WTC11 (cell line): ENCODE results near the gene UBD. TPM values are rescaled to one million over a fixed set of nuclear protein-coding genes. Genes with fewer than 3 reads are reported as not detected.

Experiments
- ATAC-seq: fragments of 200-7000 bp; cut with Tn5 transposase; 2 replicates; pipeline ENCODE4 v1.10.0; 2021; ENCODE audit warnings: mild to moderate bottlenecking, moderate library complexity
- CTCF ChIA-PET: fragments of 300-600 bp; sonication (Branson Sonifier 250); formaldehyde crosslinking; loops from one replicate; lab custom pipeline; 2021; ENCODE audit warnings: antibody characterized with exemption; lab: Charles Lee
- POLR2A ChIA-PET: fragments of 350-600 bp; sonication (Branson Sonifier 250); formaldehyde crosslinking; loops from one replicate; lab custom pipeline; 2021; ENCODE audit warnings: antibody characterized with exemption; lab: Charles Lee
- DNase-seq: peaks from one replicate; pipeline ENCODE4 v3.0.0; 2021; ENCODE audit warnings: low spot score
- H3K27ac Mint-ChIP-seq: 2 replicates; pipeline ENCODE4 v1.8.0; 2021; ENCODE audit warnings: mixed read lengths
- H3K27me3 Mint-ChIP-seq: 2 replicates; pipeline ENCODE4 v1.8.0; 2021; ENCODE audit warnings: low read depth, mild to moderate bottlenecking, moderate library complexity, mixed read lengths
- H3K36me3 Mint-ChIP-seq: 2 replicates; pipeline ENCODE4 v1.8.0; 2021; ENCODE audit warnings: mixed read lengths
- H3K4me1 Mint-ChIP-seq: 2 replicates; pipeline ENCODE4 v1.8.0; 2022; ENCODE audit warnings: mixed read lengths
- H3K4me3 Mint-ChIP-seq: 2 replicates; pipeline ENCODE4 v1.8.0; 2021; ENCODE audit warnings: mild to moderate bottlenecking, moderate library complexity, mixed read lengths
- H3K9me3 Mint-ChIP-seq: 2 replicates; pipeline ENCODE4 v1.8.0; 2021; ENCODE audit warnings: mixed read lengths
- AR ChIP-seq: fragments of 250-450 bp; sonication (Bioruptor Pico); IDR thresholded peaks from 2 replicates; pipeline ENCODE4 v1.9.0; 2021; ENCODE audit warnings: mild to moderate bottlenecking
- ATF3 ChIP-seq: sonication (generic); formaldehyde crosslinking; conservative IDR thresholded peaks from 2 replicates; pipeline ENCODE4 v1.8.1; 2022; ENCODE audit warnings: mild to moderate bottlenecking, missing genetic modification reagents
- CBFB ChIP-seq: sonication (generic); formaldehyde crosslinking; IDR thresholded peaks from 2 replicates; pipeline ENCODE4 v1.8.1; 2022; ENCODE audit warnings: mild to moderate bottlenecking, low read depth, missing genetic modification reagents
- E2F5 ChIP-seq: sonication (generic); formaldehyde crosslinking; IDR thresholded peaks from 2 replicates; pipeline ENCODE4 v1.8.1; 2022; ENCODE audit warnings: mild to moderate bottlenecking, moderate library complexity, missing genetic modification reagents
- FOXJ3 ChIP-seq: sonication (generic); formaldehyde crosslinking; IDR thresholded peaks from 2 replicates; pipeline ENCODE4 v1.9.0; 2021; ENCODE audit warnings: missing genetic modification reagents, mild to moderate bottlenecking, borderline replicate concordance
- HMGA2 ChIP-seq: fragments of 250-450 bp; sonication (Bioruptor Pico); IDR thresholded peaks from 2 replicates; pipeline ENCODE4 v1.4.0; 2021; ENCODE audit warnings: mild to moderate bottlenecking, moderate library complexity
- MXD4 ChIP-seq: fragments of 250-450 bp; sonication (Bioruptor Pico); IDR thresholded peaks from 2 replicates; pipeline ENCODE4 v1.8.0; 2021; ENCODE audit warnings: mild to moderate bottlenecking, moderate library complexity, borderline replicate concordance
- NFATC4 ChIP-seq: fragments of 250-450 bp; sonication (Bioruptor Pico); IDR thresholded peaks from 2 replicates; pipeline ENCODE4 v1.9.0; 2021; ENCODE audit warnings: mild to moderate bottlenecking
- NFYB ChIP-seq: sonication (generic); formaldehyde crosslinking; conservative IDR thresholded peaks from 2 replicates; pipeline ENCODE4 v1.8.0; 2022; ENCODE audit warnings: low read depth, missing genetic modification reagents
- PREB ChIP-seq: sonication (generic); formaldehyde crosslinking; IDR thresholded peaks from 2 replicates; pipeline ENCODE4 v1.8.1; 2022; ENCODE audit warnings: mild to moderate bottlenecking, missing genetic modification reagents, moderate library complexity, borderline replicate concordance
- RELA ChIP-seq: sonication (generic); formaldehyde crosslinking; IDR thresholded peaks from 2 replicates; pipeline ENCODE4 v1.8.1; 2022; ENCODE audit warnings: missing genetic modification reagents, mild to moderate bottlenecking, borderline replicate concordance
- STAT6 ChIP-seq: sonication (generic); formaldehyde crosslinking; conservative IDR thresholded peaks from 2 replicates; pipeline ENCODE4 v1.8.1; 2023; ENCODE audit warnings: mild to moderate bottlenecking, low read depth, missing genetic modification reagents, moderate library complexity
- TEAD4 ChIP-seq: sonication (generic); formaldehyde crosslinking; IDR thresholded peaks from 2 replicates; pipeline ENCODE4 v1.8.0; 2022; ENCODE audit warnings: mild to moderate bottlenecking, missing genetic modification reagents
- TP53 ChIP-seq: sonication (generic); formaldehyde crosslinking; IDR thresholded peaks from 2 replicates; pipeline ENCODE4 v1.8.1; 2023; ENCODE audit warnings: mild to moderate bottlenecking, missing genetic modification reagents
- ZBTB21 ChIP-seq: sonication (generic); formaldehyde crosslinking; IDR thresholded peaks from 2 replicates; pipeline ENCODE4 v1.8.1; 2023; ENCODE audit warnings: mild to moderate bottlenecking, missing genetic modification reagents, borderline replicate concordance
- ZNF281 ChIP-seq: sonication (generic); formaldehyde crosslinking; IDR thresholded peaks from 2 replicates; pipeline ENCODE4 v1.8.0; 2023; ENCODE audit warnings: mild to moderate bottlenecking, missing genetic modification reagents
- ZNF396 ChIP-seq: fragments of 250-450 bp; sonication (Bioruptor Pico); IDR thresholded peaks from 2 replicates; pipeline ENCODE4 v1.8.0; 2021; ENCODE audit warnings: mild to moderate bottlenecking, moderate library complexity, borderline replicate concordance
- ZNF671 ChIP-seq: fragments of 250-450 bp; sonication (Bioruptor Pico); IDR thresholded peaks from 2 replicates; pipeline ENCODE4 v1.8.0; 2021; ENCODE audit warnings: mild to moderate bottlenecking
- ZSCAN18 ChIP-seq: fragments of 250-450 bp; sonication (Bioruptor Pico); IDR thresholded peaks from 2 replicates; pipeline ENCODE4 v2.1.2; 2022; ENCODE audit warnings: mild to moderate bottlenecking, moderate library complexity
- total RNA-seq: library from RNA; stranded (reverse); gene quantifications from 3 replicates; pipeline ENCODE4 v1.2.3, GENCODE V29; 2021
- TF ChIP-seq, protein P1 (sequence below): sonication (generic); formaldehyde crosslinking; IDR thresholded peaks from 2 replicates; pipeline ENCODE4 v1.8.1; 2022; ENCODE audit warnings: missing genetic modification reagents, borderline replicate concordance
- TF ChIP-seq, protein P2 (sequence below): sonication (generic); formaldehyde crosslinking; IDR thresholded peaks from 2 replicates; pipeline ENCODE4 v1.8.1; 2023; ENCODE audit warnings: mild to moderate bottlenecking, missing genetic modification reagents, moderate library complexity

The UBD gene
- total RNA-seq, 1 experiment from 2014 or later: 0.15 TPM

DNA sequence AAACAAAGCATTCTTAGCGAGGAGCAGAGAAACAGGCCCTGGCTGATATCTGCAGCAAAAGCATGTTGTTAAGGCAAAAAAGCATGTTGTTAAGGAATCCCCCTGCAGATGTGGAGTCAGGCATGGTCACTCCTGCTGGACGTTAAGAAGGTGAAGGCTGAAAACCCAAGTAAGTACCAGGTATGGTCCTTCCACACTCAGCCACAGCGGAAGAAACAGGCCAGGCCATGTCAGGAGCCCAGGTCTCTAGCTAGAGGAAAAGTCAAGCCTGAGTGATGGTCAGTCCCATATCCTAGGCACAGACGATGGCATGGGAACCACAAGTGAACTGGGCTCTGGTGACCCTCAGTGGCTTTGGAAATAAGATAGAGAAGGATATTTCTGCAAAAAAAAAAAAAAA lies 39.3 kb downstream of the UBD start (continued):
- TF ChIP-seq FOXJ3 (no peak), HMGA2 (CRISPR knock-in tag) (no peak), ZNF671 (no peak)
- TF ChIP-seq, protein P1, sequence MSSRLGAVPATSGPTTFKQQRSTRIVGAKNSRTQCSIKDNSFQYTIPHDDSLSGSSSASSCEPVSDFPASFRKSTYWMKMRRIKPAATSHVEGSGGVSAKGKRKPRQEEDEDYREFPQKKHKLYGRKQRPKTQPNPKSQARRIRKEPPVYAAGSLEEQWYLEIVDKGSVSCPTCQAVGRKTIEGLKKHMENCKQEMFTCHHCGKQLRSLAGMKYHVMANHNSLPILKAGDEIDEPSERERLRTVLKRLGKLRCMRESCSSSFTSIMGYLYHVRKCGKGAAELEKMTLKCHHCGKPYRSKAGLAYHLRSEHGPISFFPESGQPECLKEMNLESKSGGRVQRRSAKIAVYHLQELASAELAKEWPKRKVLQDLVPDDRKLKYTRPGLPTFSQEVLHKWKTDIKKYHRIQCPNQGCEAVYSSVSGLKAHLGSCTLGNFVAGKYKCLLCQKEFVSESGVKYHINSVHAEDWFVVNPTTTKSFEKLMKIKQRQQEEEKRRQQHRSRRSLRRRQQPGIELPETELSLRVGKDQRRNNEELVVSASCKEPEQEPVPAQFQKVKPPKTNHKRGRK: no peak
- TF ChIP-seq, all 79 proteins: peak for 0

DNA sequence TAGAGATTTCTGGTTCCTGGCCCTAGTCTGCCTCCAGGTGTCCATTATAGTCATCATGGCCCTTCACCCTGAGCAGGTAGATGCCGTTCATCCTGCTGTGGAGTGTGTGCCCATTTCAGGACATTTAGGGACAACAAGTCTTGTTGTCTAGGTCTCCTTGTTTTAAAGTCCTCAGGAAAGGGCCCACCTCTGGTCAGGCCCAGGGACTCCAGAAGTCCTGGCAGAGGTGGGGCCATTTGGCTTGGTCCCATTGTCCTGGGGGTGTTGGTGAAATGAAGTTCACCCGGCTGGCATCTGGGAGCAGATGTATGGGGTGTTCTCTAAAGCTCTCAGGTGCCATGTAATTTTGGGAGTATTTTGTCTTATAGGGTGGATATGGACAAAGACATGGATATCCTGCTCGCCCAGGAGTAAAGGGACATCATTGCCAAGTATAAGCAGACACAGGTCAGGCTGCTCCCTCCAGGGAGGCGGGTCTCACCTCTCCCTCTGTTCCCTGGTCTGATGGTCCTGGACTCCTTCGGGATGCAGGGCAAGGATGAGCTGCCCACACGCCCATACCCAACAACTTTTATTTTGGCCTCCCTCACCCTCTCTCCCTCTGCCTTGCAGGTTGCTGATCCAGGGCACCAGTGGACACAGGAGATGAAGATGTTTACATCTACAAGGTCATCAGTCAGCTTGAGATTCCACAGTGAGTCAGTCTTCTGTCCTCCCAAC lies 40.1 kb downstream of the UBD start:
- Mint-ChIP-seq H3K4me3 (no peak overlapping the region), H3K27ac (no peak overlapping the region), H3K9me3 (peaks cover 47% of the 10 kb centered on the region), H3K36me3 (peaks cover 23% of the 10 kb centered on the region), H3K27me3 (no peaks in the 10 kb centered on the region; the same call in 1 of the 2 replicates), H3K4me1 (peaks cover 2% of the 10 kb centered on the region)
- TF ChIP-seq, protein P2, sequence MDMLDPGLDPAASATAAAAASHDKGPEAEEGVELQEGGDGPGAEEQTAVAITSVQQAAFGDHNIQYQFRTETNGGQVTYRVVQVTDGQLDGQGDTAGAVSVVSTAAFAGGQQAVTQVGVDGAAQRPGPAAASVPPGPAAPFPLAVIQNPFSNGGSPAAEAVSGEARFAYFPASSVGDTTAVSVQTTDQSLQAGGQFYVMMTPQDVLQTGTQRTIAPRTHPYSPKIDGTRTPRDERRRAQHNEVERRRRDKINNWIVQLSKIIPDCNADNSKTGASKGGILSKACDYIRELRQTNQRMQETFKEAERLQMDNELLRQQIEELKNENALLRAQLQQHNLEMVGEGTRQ (CRISPR knock-in tag): no peak
- no peak for TF ChIP-seq TP53
- no peak for TF ChIP-seq TEAD4
- no peak for TF ChIP-seq NFYB (CRISPR knock-in tag)
- no peak for TF ChIP-seq MXD4 (CRISPR knock-in tag)
- TF ChIP-seq E2F5 (CRISPR knock-in tag): no peak
- no peak for TF ChIP-seq RELA (CRISPR knock-in tag)
- no peak for TF ChIP-seq PREB
- no peak for TF ChIP-seq ZNF281 (CRISPR knock-in tag)
- no peak for TF ChIP-seq ZSCAN18 (CRISPR knock-in tag)
- no peak for TF ChIP-seq ZNF396 (CRISPR knock-in tag)
- TF ChIP-seq STAT6 (CRISPR knock-in tag): no peak
- no peak for TF ChIP-seq AR (CRISPR knock-in tag)
- TF ChIP-seq NFATC4 (CRISPR knock-in tag): no peak
- no peak for TF ChIP-seq ATF3 (CRISPR knock-in tag)
- no peak for TF ChIP-seq CBFB
- TF ChIP-seq ZBTB21 (CRISPR knock-in tag): no peak
- CTCF ChIA-PET: no interaction called here
- POLR2A ChIA-PET: no interaction called here
- ATAC-seq (no peak), DNase-seq (no peak)
